OCI-M2 (cell line): ENCODE measurements around the gene SARS2.
"Not testable (repeated sequence)": the region's sequence is repeated elsewhere in the genome, so short reads cannot be mapped to it uniquely, and the experiment has no call there.

Source experiments
- DNase-seq: peaks from one replicate; lab custom pipeline; 2025; ENCODE audit not compliant: unreplicated experiment; lab: John Stamatoyannopoulos, UW

SARS2 gene

DNA sequence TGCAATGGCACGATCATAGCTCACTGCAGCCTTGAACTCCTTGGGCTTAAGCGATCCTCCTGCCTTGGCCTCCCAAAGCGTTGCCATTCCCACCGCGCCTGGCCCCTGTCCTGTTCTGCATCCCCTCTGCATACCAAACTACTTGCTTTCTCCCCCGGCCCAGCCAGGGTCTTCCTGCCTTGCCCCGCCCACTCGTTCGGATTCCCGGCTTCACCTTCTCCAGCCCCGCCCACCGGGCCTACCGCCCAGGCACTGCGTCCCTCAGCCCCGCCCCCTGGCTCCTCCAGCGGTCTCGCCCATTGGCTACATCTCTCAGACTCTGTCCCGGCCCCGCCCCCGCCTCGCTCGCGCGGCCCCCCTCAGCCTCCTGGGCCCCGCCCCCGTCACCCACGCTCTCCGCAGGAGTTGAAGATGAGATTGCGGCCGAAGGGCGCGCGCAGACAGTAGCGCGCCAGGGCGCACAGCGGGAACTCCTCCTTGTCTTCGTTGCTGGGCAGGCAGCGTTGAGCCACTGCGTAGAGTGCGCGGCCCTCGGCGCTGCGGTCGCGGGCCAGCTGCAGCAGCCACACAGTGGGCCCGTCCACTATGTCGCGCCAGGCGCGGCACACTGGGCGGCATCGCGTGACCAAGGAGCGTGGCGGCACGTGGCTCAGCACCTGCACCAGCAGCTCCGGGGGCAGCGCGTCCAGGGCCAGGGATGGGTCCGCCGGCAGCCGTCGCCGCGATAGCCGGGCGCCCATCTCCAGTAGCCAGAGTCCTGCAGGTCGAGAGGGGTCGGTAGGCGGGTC is 19.2 kb upstream of the SARS2 start:
- DNase-seq = no peak

DNA sequence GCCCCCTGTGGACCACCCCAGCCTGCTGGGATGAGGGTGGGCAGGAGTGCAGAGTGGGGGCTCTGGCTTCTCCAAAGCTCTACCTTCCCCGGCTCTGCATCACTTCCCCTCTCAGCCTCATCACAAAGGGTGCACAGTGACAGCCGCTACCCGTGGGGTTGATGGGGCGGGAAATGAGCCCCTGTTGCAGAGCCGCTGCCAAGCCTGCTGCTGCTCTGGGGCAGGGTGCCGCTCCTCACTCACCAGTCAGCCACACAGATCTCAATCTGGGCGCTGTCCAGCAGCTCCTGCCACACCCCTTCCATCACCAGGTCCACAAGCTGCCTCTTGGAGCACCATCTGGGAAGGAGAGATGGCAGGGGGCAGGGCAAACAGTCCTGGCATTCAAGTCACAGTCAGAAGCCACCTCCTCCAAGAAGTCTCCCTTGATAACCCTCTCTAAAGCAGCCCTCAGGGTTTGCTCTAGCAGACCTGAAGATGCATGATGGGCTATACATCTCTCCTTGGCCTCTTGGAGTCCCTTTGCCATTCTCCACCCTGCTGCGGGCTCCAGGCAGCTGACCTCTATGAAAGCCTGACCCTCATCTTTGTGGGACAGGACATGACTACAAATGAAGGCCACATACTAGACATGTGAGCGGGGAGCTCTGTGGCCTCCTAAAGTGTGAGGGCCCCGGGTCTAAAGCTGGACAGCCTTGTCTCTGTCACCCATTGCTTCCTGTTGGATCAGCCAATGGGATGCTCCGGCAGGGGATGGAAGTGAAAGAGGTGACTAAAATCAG is 15.9 kb upstream of the SARS2 start:
- DNase-seq = no peak

DNA sequence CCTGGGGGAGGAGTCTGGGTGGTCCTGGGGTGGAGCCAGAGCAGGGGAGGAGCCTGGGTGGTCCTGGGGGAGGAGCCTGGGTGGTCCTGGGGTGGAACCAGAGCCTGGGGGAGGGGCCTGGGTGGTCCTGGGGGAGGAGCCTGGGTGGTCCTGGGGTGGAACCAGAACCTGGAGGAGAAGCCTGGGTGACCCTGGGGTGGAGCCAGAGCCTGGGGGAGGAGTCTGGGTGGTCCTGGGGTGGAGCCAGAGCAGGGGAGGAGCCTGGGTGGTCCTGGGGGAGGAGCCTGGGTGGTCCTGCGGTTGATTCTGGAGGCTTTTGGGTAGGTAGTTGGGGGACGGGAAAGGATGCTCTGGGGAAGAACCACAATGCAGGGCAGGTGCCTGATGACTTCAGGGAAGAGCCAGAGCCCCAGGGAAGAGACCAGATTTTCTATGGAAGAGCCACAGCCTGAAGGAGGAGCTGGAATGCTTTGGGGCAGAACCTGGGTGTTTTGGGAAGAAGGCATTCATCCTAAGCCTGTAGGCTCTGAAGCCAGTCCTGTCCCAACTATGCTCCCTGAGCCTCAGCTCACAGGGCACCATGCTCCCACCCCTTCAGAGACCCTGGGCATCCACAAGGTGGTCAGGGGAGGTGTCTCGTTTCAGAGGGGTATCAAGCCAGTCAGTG is 15.1 kb upstream of the SARS2 start:
- DNase-seq = no peak

DNA sequence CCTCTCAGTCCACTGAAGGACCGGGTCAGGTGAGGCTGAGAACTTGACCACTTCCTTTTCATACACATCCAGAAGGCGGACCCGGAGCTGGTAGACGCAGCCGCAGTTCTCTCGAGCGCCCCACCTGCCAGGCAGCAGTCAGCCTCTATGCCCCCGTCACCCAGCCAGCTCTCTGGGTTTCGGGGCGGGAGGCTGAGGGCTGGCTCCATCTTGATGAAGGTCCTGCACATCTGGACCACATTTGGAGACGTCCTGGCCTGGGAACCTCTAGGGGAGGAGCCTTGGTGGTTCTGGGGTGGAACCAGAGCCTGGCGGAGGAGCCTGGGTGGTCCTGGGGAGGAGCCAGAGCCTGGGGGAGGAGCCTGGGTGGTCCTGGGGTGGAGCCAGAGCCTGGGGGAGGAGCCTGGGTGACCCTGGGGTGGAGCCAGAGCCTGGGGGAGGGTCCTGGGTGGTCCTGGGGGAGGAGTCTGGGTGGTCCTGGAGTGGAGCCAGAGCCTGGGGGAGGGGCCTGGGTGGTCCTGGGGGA is 14.5 kb upstream of the SARS2 start:
- no peak for DNase-seq

DNA sequence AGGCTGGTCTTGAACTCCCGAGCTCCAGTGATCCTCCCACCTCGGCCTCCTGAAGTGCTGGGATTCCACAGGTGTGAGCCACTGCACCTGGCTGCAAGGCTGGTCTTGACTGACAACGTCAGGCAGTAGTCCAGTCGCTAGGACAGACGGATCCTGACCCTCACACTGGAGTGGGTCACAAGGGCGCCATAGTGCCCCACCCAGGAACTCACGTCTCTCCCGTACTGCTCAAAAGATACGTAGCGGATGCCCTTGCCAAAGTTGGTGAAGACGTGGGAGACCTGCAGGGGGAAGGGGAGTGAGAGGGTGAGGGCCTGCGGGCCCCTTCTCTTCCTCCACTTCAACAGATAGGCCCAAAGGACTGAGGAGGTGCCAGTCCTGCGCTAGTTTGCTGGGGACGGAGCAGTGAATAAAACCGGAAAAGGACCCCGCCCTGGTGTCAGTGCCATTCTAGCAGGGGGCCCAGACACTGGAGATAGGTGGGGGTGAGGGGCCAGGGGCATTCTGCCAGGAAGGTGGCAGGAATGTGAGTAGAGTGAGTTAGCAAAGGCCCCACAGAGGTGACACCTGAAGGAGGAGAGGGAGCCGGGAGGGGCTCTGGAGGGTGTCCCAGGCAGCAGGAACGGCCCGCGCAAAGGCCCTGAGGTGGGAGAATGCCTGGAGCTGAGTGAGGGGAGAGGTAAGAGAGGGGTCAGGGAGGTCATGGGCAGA is 12.1 kb upstream of the SARS2 start:
- no peak for DNase-seq

DNA sequence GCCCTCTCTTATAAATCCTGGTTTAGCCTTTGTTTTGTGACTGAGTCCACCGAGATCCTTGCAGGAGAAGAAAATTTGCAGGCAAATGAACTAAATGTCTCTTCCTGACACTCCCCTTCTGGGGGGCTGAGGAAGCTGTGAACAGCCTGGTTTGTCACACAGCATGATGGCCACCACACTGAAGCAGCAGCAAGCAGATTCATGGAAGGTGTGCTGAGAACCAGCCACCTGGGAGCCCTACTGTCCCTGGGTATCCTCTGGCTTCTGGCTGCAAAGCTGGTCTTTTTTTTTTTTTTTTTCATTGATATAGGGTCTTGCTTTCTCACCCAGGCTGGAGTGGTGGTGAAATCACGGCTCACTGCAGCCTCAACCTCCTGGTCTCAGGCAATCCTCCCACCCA is 11.4 kb upstream of the SARS2 start:
- no peak for DNase-seq

DNA sequence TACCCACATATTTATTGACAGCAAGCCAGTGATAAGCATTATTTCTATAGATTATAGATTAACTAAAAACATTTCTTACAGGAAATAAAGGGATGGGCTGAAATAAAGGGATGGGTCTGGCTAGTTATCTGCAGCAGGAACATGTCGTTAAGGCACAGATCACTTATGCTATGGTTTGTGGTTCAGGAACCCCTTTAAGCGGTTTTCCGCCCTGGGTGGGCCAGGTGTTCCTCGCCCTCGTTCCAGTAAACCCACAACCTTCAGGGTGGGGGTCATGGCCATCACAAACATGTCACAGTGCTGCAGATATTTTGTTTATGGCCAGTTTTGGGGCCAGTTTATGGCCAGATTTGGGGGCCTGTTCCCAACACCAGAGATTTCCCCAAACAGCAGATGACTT is 10.9 kb upstream of the SARS2 start:
- not testable (repeated sequence) for DNase-seq

DNA sequence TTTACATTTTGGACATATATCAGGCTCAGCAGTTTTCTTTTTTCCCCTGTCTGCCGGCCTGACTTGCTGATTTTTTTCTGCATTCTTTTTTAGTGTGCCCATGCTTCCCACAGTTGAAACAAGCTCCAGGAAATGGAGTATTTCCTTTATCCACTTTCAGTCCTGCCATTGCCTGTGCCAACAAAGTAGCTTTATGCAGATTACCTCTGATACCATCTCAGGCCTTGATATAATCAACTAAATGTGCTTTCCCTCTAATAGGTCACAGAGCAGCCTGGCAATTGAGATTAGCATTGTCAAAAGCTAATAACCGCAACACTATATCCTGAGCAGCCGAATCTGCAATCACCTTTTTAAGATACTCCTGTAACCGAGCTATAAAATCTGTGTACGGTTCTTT is 9.4 kb upstream of the SARS2 start:
- DNase-seq = no peak

DNA sequence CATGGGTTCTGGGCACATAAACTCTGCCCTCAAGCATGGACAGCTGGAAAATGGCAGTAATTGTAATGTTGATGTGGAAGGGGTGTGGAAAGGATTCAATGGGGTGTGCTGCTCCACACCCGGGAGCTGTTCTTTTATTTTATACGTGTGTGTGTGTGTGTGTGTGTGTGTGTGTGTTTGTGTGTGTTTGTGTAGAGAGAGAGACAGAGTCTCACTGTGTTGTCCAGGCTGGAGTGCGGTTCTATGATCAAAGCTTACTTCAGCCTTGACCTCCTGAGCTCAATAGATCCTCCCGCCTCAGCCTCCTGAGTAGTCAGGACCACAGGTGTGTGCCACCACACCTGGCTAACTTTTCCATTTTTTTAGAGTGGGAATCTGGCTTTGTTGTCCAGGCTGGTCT is 3.0 kb upstream of the SARS2 start:
- DNase-seq = no peak

DNA sequence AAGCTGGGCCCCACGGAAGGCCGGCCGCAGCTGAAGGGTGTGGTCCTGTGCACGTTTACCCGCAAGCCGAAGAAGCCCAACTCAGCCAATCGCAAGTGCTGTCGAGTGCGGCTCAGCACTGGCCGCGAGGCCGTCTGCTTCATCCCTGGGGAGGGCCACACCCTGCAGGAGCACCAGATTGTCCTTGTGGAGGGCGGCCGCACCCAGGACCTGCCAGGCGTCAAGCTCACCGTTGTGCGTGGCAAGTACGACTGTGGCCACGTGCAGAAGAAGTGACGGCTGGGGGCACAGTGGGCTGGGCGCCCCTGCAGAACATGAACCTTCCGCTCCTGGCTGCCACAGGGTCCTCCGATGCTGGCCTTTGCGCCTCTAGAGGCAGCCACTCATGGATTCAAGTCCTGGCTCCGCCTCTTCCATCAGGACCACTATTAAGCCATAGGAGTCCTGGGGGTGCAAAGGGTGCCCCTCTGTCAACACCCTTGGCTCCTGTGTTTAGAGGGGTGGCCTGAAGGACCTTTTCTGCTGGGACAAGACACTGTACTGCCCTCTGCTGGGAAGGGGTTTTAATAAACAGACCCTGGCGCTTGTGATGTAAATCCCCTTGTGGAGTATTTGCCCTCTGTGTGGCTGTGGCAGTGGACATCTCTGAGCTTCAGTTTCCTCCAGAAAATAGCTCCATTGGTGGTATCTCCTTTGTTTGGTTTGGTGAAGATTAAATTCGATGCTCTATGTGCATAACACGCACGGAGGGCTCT is 2.0 kb upstream of the SARS2 start:
- DNase-seq = no peak

DNA sequence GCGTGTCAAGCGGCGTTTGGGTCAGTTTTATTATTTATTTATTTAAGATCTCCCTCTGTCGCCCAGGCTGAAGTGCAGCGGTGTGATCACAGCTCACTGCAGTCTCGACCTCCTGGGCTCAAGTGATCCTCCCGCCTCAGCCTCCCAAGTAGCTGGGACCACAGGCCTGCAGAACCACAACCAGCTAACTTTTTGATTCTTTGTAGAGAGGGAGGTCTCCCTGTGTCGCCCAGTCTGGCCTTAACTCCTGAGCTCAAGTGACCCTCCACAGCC is 894 bp upstream of the SARS2 start:
- DNase-seq = no peak

DNA sequence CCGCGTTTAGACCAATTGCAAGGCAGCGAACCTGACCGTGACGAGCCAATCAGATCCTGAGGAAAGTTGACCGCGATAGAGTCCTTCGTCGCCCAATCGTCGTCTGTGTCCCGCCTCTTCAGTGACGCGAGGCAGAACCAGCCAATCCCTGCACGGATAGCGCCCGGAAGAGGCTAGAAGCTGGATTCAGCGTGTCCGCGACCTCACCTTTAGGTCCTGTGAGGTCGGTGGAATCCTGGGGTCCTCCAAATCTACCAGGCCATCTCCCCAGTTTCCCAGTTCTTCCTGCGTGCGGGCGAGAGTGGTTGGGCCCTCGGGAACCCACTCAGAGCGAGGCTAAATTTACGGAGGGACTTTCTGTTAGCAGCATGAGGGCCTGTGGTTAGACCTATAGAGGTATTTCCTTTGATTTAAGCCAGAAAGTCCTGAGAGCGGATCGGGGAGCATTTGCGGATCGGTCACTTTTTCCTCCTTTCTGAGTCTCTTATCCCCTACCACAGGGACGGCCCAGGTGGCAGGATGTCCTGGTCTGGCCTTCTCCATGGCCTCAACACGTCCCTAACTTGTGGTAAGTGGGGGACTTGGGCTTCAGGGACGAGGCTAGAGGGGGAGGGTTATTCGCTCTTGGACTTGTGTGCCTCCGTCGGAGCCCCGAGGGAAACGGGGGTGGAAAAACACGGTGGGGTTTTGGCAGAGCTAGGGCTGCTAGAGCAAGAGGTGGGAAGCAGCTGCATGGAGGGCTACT is 385 bp upstream of the SARS2 start, which contains the start of gene MRPS12:
MRPS12 (plus strand) TSS at position 169 of the 745 bp plus-strand sequence; CDS start at position 520, 351 bp downstream.
- DNase-seq = no peak

DNA sequence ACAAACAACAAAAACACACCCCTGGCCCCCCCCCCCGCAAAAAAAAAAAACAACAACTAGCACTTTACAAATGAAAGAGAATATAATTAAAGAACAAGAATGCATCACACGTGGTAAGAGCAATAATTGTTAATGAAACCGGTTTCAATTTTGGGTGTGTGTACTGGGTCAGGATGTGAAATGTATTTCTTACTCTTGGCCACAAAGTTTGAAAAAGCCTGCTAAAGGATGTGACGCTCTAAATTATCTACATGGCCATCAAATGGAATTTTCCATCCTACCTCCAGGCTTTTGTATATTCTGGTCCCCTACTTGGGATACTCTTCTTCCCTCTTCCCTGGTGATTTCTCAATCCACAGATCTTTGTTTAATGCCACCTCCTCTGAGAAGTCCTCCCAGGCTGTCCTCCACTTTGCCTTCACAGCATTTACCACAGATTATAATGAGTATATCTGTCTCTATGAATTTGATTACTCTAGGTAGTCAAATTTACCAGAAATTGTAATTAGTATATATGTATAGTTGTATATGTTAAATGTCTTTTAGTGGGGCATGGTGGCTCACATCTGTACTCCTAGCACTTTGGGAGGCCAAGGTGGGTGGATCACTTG is 2.1 kb downstream of the SARS2 start:
- no peak for DNase-seq

DNA sequence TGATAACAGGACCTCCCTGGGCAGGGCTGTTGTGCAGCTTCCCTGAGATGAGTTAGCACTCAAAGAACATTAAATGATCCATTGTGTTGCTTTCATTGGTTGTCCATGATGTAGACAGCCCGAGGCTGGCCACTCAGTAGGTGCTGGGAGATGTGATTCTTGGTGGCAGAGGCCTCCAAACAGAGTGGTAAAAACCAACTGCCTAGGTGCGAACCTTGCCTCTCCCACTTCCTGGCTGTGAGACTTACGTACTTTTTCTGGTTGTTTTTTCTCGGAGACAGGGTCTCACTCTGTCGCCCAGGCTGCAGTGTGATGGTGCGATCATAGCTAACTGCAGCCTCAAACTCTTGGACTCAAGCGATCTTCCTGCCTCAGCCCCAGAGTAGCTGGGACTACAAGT is 6.2 kb downstream of the SARS2 start:
- no peak for DNase-seq

DNA sequence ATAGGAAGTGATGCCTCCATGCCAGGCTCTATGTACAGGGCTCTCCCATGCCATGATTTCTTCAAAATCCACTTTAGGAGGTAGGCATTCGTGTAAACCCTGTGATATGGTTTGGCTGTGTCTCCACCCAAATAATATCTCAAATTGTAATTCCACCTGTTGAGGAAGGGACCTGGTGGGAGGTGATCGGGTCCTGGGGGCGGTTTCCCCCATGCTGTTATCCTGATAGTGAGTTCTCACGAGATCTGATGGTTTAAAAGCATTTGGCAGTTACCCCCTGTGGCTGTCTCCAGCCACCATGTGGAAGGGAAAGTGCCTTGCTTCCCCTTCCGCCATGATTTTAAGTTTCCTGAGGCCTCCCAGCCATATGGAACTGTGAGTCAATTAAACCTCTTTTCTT is 8.1 kb downstream of the SARS2 start:
- no peak for DNase-seq

DNA sequence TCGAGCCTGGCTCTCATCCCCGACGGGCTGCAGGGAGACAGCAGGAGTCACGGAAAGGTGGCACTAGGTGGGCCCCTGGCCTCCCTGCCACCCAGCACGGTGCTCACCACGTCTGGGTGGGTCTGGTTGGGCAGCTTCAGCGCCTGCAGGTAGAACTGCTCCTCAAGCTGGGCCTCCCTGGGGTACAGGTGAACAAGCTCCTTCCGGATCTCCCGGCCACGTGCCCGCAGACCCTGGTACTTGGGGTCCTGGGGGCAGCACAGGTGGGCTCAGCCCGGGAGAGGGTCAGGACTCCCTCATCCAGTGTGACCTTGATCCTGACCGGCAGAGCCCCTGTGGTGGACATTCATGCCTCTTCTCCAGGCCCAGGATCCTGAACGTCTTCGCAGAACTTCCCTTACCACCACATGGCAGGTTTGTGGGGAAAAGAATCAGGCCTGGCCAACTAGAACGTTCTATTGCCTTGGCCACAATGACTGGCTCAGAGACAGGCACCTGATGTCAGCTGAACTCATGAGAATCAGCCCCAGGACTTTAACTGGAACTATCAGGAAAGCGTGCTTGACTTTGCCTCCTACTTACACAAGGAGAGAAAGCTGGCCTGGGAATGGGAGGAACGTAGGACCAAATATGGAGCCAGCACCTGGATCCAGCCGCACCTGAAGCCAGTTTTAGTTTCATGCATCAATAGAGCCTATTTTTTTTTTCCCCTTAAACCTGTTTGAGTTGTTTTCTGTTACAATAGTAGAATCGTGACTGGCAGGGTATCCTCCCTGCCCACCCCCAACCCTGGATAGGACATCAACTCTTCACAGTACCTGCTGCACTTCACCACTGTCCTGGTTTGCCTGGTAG is 8.9 kb downstream of the SARS2 start:
- no peak for DNase-seq

DNA sequence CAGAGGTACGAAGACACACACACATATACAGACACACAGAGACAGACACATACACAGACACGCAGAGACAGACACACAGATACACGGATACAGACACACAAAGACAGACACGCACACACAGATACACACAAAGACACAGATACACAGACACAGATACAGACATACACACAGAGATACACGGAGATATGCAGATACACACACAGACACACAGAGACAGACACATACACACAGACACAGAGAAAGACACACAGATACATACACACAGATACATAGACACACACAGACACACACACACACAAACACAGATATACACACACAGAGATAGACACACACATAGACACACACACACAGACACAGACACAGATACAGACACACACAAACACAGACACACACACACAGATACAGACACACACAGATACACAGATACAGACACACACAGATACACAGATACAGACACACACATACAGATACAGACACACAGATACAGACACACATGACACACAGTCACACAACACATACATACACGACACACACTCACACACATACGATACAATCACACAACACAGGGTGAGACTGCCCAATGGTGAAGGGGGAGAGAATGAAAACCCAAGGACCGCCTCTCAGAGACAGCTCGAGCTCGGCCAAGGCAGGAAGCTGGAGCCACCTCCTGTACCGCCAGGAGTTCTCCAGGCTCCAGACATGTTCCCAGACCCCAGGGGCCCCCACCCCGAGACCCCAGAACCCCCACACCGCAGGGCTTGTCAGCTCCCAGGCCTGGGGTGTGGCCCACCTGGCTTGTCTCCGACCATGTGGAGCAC is 9.8 kb downstream of the SARS2 start:
- DNase-seq = no peak
